Breast epithelium (tissue), 3 donors: ENCODE measurements around the gene LHX1.

Source experiments
- POLR2AphosphoS5 ChIP-seq, 3 donors: sonication (generic); formaldehyde crosslinking; IDR thresholded peaks; one replicate each; pipeline ENCODE4 v1.6.1; 2017; ENCODE audit warnings: antibody characterized with exemption in 3 of 3
- TF ChIP-seq, protein P1 (sequence below), 3 donors: fragments of 450-650 bp; IDR thresholded peaks; one replicate each; pipeline ENCODE4 v1.5.1; 2016 to 2017; ENCODE audit warnings: antibody characterized with exemption in 3 of 3, mild to moderate bottlenecking in 3 of 3, moderate library complexity in 3 of 3

DNA sequence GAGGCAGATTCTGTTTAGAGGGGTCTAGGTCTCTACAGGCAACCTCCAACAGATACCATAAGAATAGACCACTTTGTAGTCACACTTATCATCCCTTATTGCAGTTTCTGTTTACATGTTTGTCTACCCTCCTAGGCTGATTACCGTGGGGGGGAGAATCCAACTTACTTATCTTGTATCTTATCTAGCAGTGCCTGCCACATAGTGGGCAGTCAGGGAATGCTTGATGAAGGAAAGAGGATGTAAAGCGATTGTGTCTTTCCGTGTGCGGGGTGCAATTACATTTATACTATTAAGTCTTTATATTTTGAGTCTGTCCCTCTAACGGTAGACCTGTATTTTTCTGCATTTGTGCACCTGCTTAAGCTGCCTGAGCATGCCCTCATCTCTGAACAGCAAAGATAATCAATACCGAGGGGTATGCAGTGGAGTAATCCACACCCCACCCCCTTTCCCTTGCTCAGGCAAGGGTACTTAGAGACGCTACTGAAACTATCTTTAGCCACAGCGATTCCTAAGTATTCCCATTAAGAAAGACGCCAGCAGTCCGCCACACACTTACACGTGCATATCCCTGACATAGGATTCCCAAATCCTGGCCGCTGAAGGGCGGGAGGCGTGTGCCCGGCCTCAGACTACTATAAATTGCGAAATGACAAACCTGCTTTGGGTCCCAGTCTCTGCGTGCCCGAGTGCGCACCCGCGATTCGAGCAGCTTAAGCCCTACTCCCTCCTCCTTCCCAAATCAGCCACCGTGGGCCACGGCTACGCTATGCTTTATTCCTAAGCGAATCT, 10.8 kb downstream of the LHX1 start:
- TF ChIP-seq POLR2AphosphoS5 (IDR thresholded peaks at IDR 0.05) = no peak
- TF ChIP-seq, protein P1, sequence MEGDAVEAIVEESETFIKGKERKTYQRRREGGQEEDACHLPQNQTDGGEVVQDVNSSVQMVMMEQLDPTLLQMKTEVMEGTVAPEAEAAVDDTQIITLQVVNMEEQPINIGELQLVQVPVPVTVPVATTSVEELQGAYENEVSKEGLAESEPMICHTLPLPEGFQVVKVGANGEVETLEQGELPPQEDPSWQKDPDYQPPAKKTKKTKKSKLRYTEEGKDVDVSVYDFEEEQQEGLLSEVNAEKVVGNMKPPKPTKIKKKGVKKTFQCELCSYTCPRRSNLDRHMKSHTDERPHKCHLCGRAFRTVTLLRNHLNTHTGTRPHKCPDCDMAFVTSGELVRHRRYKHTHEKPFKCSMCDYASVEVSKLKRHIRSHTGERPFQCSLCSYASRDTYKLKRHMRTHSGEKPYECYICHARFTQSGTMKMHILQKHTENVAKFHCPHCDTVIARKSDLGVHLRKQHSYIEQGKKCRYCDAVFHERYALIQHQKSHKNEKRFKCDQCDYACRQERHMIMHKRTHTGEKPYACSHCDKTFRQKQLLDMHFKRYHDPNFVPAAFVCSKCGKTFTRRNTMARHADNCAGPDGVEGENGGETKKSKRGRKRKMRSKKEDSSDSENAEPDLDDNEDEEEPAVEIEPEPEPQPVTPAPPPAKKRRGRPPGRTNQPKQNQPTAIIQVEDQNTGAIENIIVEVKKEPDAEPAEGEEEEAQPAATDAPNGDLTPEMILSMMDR (IDR thresholded peaks at IDR 0.05) = no peak
